HL-60 (cell line): Measurements from ENCODE around the gene PPP1R14C.

Source experiments
- GABPA ChIP-seq: IDR thresholded peaks from 2 replicates; pipeline ENCODE4 v1.6.1; 2012; ENCODE audit warnings: low read depth
- POLR2AphosphoS5 ChIP-seq: IDR thresholded peaks from 2 replicates; pipeline ENCODE4 v1.6.1; 2012; ENCODE audit warnings: low read depth
- SPI1 ChIP-seq: IDR thresholded peaks from 2 replicates; pipeline ENCODE4 v1.6.1; 2012; ENCODE audit warnings: low read depth, mild to moderate bottlenecking, borderline replicate concordance
- TF ChIP-seq, protein P1 (sequence below): IDR thresholded peaks from one replicate; pipeline ENCODE4 v1.5.1; 2011; ENCODE audit warnings: low read length, control low read depth, inconsistent platforms; ENCODE audit not compliant: insufficient read depth
- TF ChIP-seq, protein P2 (sequence below): IDR thresholded peaks from 2 replicates; pipeline ENCODE4 v1.6.1; 2012; ENCODE audit warnings: low read depth; ENCODE audit not compliant: insufficient replicate concordance

DNA sequence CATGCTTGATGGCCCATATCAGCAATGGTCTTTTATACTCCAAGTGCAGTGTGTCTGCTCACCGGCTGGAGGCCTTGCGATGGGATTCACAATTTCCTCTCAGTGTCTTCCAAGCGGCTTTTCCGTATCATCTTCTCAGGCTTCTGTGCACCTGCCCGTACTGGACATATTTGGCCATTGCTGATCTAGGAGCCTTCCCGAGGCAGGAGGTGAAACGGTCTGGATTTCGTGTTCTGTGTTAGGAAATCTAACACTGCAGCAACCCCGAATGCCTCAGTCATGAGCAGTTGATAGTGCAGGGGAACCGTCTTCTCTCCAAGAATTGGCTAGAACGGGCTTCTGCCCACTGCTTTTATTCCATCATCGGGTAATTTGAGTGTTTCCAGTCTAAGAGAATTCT is 60.5 kb downstream of the PPP1R14C start:
- TF ChIP-seq, protein P1, sequence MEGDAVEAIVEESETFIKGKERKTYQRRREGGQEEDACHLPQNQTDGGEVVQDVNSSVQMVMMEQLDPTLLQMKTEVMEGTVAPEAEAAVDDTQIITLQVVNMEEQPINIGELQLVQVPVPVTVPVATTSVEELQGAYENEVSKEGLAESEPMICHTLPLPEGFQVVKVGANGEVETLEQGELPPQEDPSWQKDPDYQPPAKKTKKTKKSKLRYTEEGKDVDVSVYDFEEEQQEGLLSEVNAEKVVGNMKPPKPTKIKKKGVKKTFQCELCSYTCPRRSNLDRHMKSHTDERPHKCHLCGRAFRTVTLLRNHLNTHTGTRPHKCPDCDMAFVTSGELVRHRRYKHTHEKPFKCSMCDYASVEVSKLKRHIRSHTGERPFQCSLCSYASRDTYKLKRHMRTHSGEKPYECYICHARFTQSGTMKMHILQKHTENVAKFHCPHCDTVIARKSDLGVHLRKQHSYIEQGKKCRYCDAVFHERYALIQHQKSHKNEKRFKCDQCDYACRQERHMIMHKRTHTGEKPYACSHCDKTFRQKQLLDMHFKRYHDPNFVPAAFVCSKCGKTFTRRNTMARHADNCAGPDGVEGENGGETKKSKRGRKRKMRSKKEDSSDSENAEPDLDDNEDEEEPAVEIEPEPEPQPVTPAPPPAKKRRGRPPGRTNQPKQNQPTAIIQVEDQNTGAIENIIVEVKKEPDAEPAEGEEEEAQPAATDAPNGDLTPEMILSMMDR: no peak
- TF ChIP-seq, protein P2, sequence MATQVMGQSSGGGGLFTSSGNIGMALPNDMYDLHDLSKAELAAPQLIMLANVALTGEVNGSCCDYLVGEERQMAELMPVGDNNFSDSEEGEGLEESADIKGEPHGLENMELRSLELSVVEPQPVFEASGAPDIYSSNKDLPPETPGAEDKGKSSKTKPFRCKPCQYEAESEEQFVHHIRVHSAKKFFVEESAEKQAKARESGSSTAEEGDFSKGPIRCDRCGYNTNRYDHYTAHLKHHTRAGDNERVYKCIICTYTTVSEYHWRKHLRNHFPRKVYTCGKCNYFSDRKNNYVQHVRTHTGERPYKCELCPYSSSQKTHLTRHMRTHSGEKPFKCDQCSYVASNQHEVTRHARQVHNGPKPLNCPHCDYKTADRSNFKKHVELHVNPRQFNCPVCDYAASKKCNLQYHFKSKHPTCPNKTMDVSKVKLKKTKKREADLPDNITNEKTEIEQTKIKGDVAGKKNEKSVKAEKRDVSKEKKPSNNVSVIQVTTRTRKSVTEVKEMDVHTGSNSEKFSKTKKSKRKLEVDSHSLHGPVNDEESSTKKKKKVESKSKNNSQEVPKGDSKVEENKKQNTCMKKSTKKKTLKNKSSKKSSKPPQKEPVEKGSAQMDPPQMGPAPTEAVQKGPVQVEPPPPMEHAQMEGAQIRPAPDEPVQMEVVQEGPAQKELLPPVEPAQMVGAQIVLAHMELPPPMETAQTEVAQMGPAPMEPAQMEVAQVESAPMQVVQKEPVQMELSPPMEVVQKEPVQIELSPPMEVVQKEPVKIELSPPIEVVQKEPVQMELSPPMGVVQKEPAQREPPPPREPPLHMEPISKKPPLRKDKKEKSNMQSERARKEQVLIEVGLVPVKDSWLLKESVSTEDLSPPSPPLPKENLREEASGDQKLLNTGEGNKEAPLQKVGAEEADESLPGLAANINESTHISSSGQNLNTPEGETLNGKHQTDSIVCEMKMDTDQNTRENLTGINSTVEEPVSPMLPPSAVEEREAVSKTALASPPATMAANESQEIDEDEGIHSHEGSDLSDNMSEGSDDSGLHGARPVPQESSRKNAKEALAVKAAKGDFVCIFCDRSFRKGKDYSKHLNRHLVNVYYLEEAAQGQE: no peak
- TF ChIP-seq SPI1: no peak
- no peak for TF ChIP-seq GABPA
- TF ChIP-seq POLR2AphosphoS5: no peak
